Measurements from ENCODE around the gene FHOD3. TPM values are rescaled to one million over a fixed set of nuclear protein-coding genes. Genes with fewer than 3 reads are reported as not detected.
"Not testable (repeated sequence)": the region's sequence is repeated elsewhere in the genome, so short reads cannot be mapped to it uniquely, and the experiment has no call there.

FHOD3 gene
- total RNA-seq, 2 experiments from 2014 or later: not detected

- CTCF ChIA-PET: interaction anchor here (0.8 to 1.5 kb wide), 2 partner anchors 12 to 84 kb away, joined by 3 to 5 read pairs; no protein-coding TSS in a partner anchor
- H3K36me3 Mint-ChIP-seq (ENCODE audit: low read depth): peaks cover 15% of the 10 kb centered on the region
- no peak for DNase-seq
- H3K9me3 Mint-ChIP-seq: no peaks in the 10 kb centered on the region
- H3K27ac Mint-ChIP-seq: no peak overlapping the region
- H3K4me3 Mint-ChIP-seq: no peak overlapping the region
- no peaks in the 10 kb centered on the region for H3K27me3 Mint-ChIP-seq (ENCODE audit: low read depth)
- intact Hi-C loops (cut with micrococcal nuclease): no loop called here
- peaks cover 8% of the 10 kb centered on the region for H3K4me1 Mint-ChIP-seq (ENCODE audit: low read depth)
Observed at GRCh38 chr18:36814994-36815393, 517.5 kb downstream of the FHOD3 start.

GRCh38 chr18:36816096-36816495, 518.6 kb downstream of the FHOD3 start:
- H3K4me1 Mint-ChIP-seq (ENCODE audit: low read depth); H3K9me3 Mint-ChIP-seq; H3K4me3 Mint-ChIP-seq; DNase-seq; H3K27me3 Mint-ChIP-seq (ENCODE audit: low read depth); H3K27ac Mint-ChIP-seq; intact Hi-C loops (cut with micrococcal nuclease): not testable (repeated sequence)
- H3K36me3 Mint-ChIP-seq (ENCODE audit: low read depth): peaks cover 17% of the 10 kb centered on the region
- CTCF ChIA-PET: interaction anchor here (0.6 kb wide), 1 partner anchor 435 kb away, joined by 3 read pairs; no protein-coding TSS in a partner anchor

- intact Hi-C loops (cut with micrococcal nuclease): no loop called here
- Mint-ChIP-seq H3K4me3 (no peak overlapping the region), H3K36me3 (ENCODE audit: low read depth) (peaks cover 21% of the 10 kb centered on the region), H3K9me3 (no peaks in the 10 kb centered on the region), H3K27me3 (ENCODE audit: low read depth) (no peaks in the 10 kb centered on the region), H3K4me1 (ENCODE audit: low read depth) (peaks cover 8% of the 10 kb centered on the region), H3K27ac (no peak overlapping the region)
- CTCF ChIA-PET: no interaction called here
- DNase-seq: no peak
Observed at GRCh38 chr18:36817039-36817438, 519.5 kb downstream of the FHOD3 start.

- intact Hi-C loops (cut with micrococcal nuclease): no loop called here
- no peak for DNase-seq
- H3K4me1 Mint-ChIP-seq (ENCODE audit: low read depth): peaks cover 4% of the 10 kb centered on the region
- CTCF ChIA-PET: interaction anchor here (1.8 kb wide), 1 partner anchor 11 kb away, joined by 6 read pairs; no protein-coding TSS in a partner anchor
- H3K27me3 Mint-ChIP-seq (ENCODE audit: low read depth): no peaks in the 10 kb centered on the region
- no peak overlapping the region for H3K4me3 Mint-ChIP-seq
- H3K36me3 Mint-ChIP-seq (ENCODE audit: low read depth): peaks cover 19% of the 10 kb centered on the region
- no peaks in the 10 kb centered on the region for H3K9me3 Mint-ChIP-seq
- no peak overlapping the region for H3K27ac Mint-ChIP-seq
Observed at GRCh38 chr18:36818652-36819051, 521.1 kb downstream of the FHOD3 start.

GRCh38 chr18:36819621-36820020, 522.1 kb downstream of the FHOD3 start:
- Mint-ChIP-seq H3K4me1 (ENCODE audit: low read depth) (peaks cover 2% of the 10 kb centered on the region), H3K4me3 (no peak overlapping the region), H3K36me3 (ENCODE audit: low read depth) (peaks cover 19% of the 10 kb centered on the region), H3K27ac (no peak overlapping the region), H3K9me3 (no peaks in the 10 kb centered on the region), H3K27me3 (ENCODE audit: low read depth) (no peaks in the 10 kb centered on the region)
- CTCF ChIA-PET: interaction anchor here (0.7 to 1.3 kb wide), 2 partner anchors 9 to 11 kb away, joined by 3 to 7 read pairs; no protein-coding TSS in a partner anchor
- no peak for DNase-seq
- intact Hi-C loops (cut with micrococcal nuclease): loop anchor here (10.0 kb wide), 1 partner anchor 1955 kb away; no protein-coding TSS in a partner anchor

GRCh38 chr18:36821681-36822080, 524.2 kb downstream of the FHOD3 start:
- peaks cover 5% of the 10 kb centered on the region for H3K4me1 Mint-ChIP-seq (ENCODE audit: low read depth)
- H3K4me3 Mint-ChIP-seq: no peak overlapping the region
- no peak for DNase-seq
- no peak overlapping the region for H3K27ac Mint-ChIP-seq
- intact Hi-C loops (cut with micrococcal nuclease): loop anchor here (10.0 kb wide), 1 partner anchor 1957 kb away; no protein-coding TSS in a partner anchor
- no peaks in the 10 kb centered on the region for H3K27me3 Mint-ChIP-seq (ENCODE audit: low read depth)
- H3K9me3 Mint-ChIP-seq: no peaks in the 10 kb centered on the region
- peaks cover 19% of the 10 kb centered on the region for H3K36me3 Mint-ChIP-seq (ENCODE audit: low read depth)
- CTCF ChIA-PET: no interaction called here

- Mint-ChIP-seq H3K4me1 (ENCODE audit: low read depth) (peaks cover 24% of the 10 kb centered on the region), H3K4me3 (no peak overlapping the region), H3K27me3 (ENCODE audit: low read depth) (no peaks in the 10 kb centered on the region), H3K9me3 (no peaks in the 10 kb centered on the region), H3K36me3 (ENCODE audit: low read depth) (peaks cover 6% of the 10 kb centered on the region), H3K27ac (no peak overlapping the region)
- DNase-seq: no peak
- CTCF ChIA-PET: interaction anchor here (1.5 kb wide), 1 partner anchor 15 kb away, joined by 3 read pairs; no protein-coding TSS in a partner anchor
- intact Hi-C loops (cut with micrococcal nuclease): loop anchor here (5.0 to 10.0 kb wide), 2 partner anchors 77 to 1961 kb away; no protein-coding TSS in a partner anchor
Observed at GRCh38 chr18:36825526-36825925, 528.0 kb downstream of the FHOD3 start.

GRCh38 chr18:36826556-36826955, 529.0 kb downstream of the FHOD3 start:
- H3K4me1 Mint-ChIP-seq (ENCODE audit: low read depth): peaks cover 35% of the 10 kb centered on the region
- CTCF ChIA-PET: interaction anchor here (1.2 kb wide), 1 partner anchor 12 kb away, joined by 5 read pairs; no protein-coding TSS in a partner anchor

GRCh38 chr18:36828157-36828629, 530.7 kb downstream of the FHOD3 start:
- Mint-ChIP-seq H3K27ac (peak overlapping the region; percentile 81), H3K4me3 (peak overlapping the region; percentile 82), H3K36me3 (ENCODE audit: low read depth) (no peaks in the 10 kb centered on the region), H3K4me1 (ENCODE audit: low read depth) (peaks cover 43% of the 10 kb centered on the region), H3K27me3 (ENCODE audit: low read depth) (no peaks in the 10 kb centered on the region), H3K9me3 (no peaks in the 10 kb centered on the region)
- peak; percentile 42 for DNase-seq
- CTCF ChIA-PET: interaction anchor here (2.1 kb wide), 2 partner anchors 15 to 17 kb away, joined by 5 to 7 read pairs; no protein-coding TSS in a partner anchor
- intact Hi-C loops (cut with micrococcal nuclease): loop anchor here (2.0 to 10.0 kb wide), 4 partner anchors 74 to 1963 kb away; partner anchors contain the start of genes INO80C and RMP24

More at GRCh38 chr18:36826556-36826955, 529.0 kb downstream of the FHOD3 start:
- intact Hi-C loops (cut with micrococcal nuclease): loop anchor here (5.0 to 10.0 kb wide), 2 partner anchors 76 to 1962 kb away; no protein-coding TSS in a partner anchor
- no peaks in the 10 kb centered on the region for H3K9me3 Mint-ChIP-seq
- no peak overlapping the region for H3K27ac Mint-ChIP-seq
- no peak for DNase-seq
- H3K27me3 Mint-ChIP-seq (ENCODE audit: low read depth): no peaks in the 10 kb centered on the region
- H3K4me3 Mint-ChIP-seq: no peak overlapping the region
- H3K36me3 Mint-ChIP-seq (ENCODE audit: low read depth): peaks cover 3% of the 10 kb centered on the region

- CTCF ChIA-PET: interaction anchor here (0.9 to 2.2 kb wide), 6 partner anchors 10 to 772 kb away, joined by 3 to 7 read pairs (median 6); no protein-coding TSS in a partner anchor
- H3K27me3 Mint-ChIP-seq (ENCODE audit: low read depth): no peaks in the 10 kb centered on the region
- H3K9me3 Mint-ChIP-seq: no peaks in the 10 kb centered on the region
- H3K27ac Mint-ChIP-seq: peak within 1 kb of the TSS; percentile 81
- peaks cover 46% of the 10 kb centered on the region for H3K4me1 Mint-ChIP-seq (ENCODE audit: low read depth)
- intact Hi-C loops (cut with micrococcal nuclease): loop anchor here (1.0 to 10.0 kb wide), 5 partner anchors 74 to 1964 kb away; partner anchors contain the start of genes ELP2, INO80C, RMP24 and SLC39A6
- DNase-seq: peak; percentile 88
- no peaks in the 10 kb centered on the region for H3K36me3 Mint-ChIP-seq (ENCODE audit: low read depth)
- peak within 1 kb of the TSS; percentile 82 for H3K4me3 Mint-ChIP-seq
Observed at GRCh38 chr18:36828630-36829361, 531.3 kb downstream of the FHOD3 start, which contains the start of the genes KIAA1328 and TPGS2. KIAA1328 (plus strand) TSS chr18:36829127; CDS start chr18:36829139, 12 bp downstream. TPGS2 (minus strand) TSS chr18:36829002; CDS start chr18:36828767, 235 bp downstream.

Data from activated naive CD4-positive, alpha-beta T cell treated with anti-CD3 and anti-CD28 coated beads for 36 hours (primary cell).